Measurements from ENCODE around the gene HEXD.
A peak's percentile ranks its signal among the peaks of the same experiment; 100 is the strongest.
"Not testable (repeated sequence)": the region's sequence is repeated elsewhere in the genome, so short reads cannot be mapped to it uniquely, and the experiment has no call there.

HEXD gene

GRCh38 chr17:82442643-82443464 lies 24.7 kb downstream of the HEXD start:
- DNase-seq: no peak

GRCh38 chr17:82443465-82444283 lies 25.5 kb downstream of the HEXD start:
- DNase-seq: no peak

GRCh38 chr17:82444284-82444893 lies 26.2 kb downstream of the HEXD start:
- no peak for DNase-seq

- DNase-seq: no peak
Measured at GRCh38 chr17:82444941-82445521, 26.9 kb downstream of the HEXD start.

- DNase-seq: no peak
Measured at GRCh38 chr17:82445542-82445941, 27.4 kb downstream of the HEXD start.

- no peak for DNase-seq
Measured at GRCh38 chr17:82446124-82446523, 28.0 kb downstream of the HEXD start.

- DNase-seq: no peak
Measured at GRCh38 chr17:82446649-82447048, 28.5 kb downstream of the HEXD start.

GRCh38 chr17:82447876-82448275 lies 29.7 kb downstream of the HEXD start:
- no peak for DNase-seq

- DNase-seq: peak in 3 of 4 experiments; percentile 49 to 75 (median 70)
Measured at GRCh38 chr17:82449131-82449882, 31.2 kb downstream of the HEXD start.

- peak in 1 of 4 experiments; percentile 34 for DNase-seq
Measured at GRCh38 chr17:82449883-82450356, 31.8 kb downstream of the HEXD start.

GRCh38 chr17:82450357-82451106 lies 32.4 kb downstream of the HEXD start, which contains the start of gene CYBC1:
TSS of gene CYBC1 (minus strand) at chr17:82450752. CDS start at chr17:82449254, 1,498 bp downstream.
- DNase-seq: peak; percentile 91 to 98 (median 96)

GRCh38 chr17:82452162-82452561 lies 34.0 kb downstream of the HEXD start:
- DNase-seq: no peak

- not testable (repeated sequence) for DNase-seq
Measured at GRCh38 chr17:82453151-82453550, 35.0 kb downstream of the HEXD start.

GRCh38 chr17:82453706-82454105 lies 35.6 kb downstream of the HEXD start:
- DNase-seq: not testable (repeated sequence)

- no peak for DNase-seq
Measured at GRCh38 chr17:82457073-82457928, 39.2 kb downstream of the HEXD start.

- DNase-seq: no peak
Measured at GRCh38 chr17:82457929-82458178, 39.7 kb downstream of the HEXD start.

- DNase-seq: peak; percentile 85 to 96 (median 90)
Measured at GRCh38 chr17:82458179-82458884, 40.2 kb downstream of the HEXD start, which contains the start of gene NARF. TSS of gene NARF (plus strand) at chr17:82458741. CDS start at chr17:82458804, 63 bp downstream.

- no peak for DNase-seq
Measured at GRCh38 chr17:82458885-82459424, 40.8 kb downstream of the HEXD start.

GRCh38 chr17:82459936-82460335 lies 41.8 kb downstream of the HEXD start:
- not testable (repeated sequence) for DNase-seq
